Keratinocyte (primary cell): ENCODE data around the gene PTCHD1.

Experiments
- EZH2 ChIP-seq: IDR thresholded peaks from one replicate; pipeline ENCODE4 v1.6.1; 2012; ENCODE audit warnings: inconsistent platforms, mild to moderate bottlenecking, low read length, moderate library complexity
- TF ChIP-seq, protein P1 (sequence below), 3 experiments: IDR thresholded peaks in 1 of 3; conservative IDR thresholded peaks in 1 of 3; optimal IDR thresholded peaks in 1 of 3; 2 replicates in 2 of 3; 3 replicates in 1 of 3; pipeline versions ENCODE3 to v1.5.1; 2011; ENCODE audit warnings: low read length in 3 of 3, mild to moderate bottlenecking in 3 of 3, moderate library complexity in 2 of 3, control low read depth in 1 of 3, inconsistent platforms in 1 of 3; ENCODE audit not compliant: insufficient read depth in 2 of 3; ENCODE audit errors: extremely low read depth in 1 of 3

DNA sequence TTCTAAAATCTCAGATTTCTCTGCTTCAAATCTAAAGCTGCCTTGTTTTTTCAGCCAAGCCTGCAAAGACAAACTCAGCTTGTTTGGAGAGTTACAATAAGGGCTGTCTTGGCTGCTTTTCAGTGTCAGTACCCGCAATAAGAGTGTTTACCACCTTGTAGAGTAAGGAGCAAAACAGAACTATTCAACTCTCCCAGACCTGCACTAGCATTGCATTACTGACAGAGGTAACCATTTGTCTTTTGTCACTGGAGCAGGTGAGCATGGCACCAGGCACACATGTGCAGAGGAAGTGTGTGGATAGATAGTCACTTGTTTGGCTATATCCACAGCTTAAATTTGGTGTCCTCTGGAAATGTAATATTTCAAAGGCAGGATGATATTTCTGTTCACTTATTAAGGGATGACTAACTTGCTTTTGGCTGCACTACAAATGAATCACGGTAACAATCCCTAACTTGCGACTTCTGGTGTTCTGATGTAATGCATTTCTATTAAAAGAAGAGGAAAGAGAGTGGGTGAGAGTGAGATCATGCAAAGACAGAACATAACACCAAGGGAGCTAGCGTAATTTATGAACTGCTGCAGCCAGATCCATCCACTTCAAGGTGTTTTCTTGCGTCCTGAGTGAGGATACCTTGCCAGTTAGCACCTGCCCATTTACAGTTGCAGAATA, 38.6 kb downstream of the PTCHD1 start:
- TF ChIP-seq, protein P1, sequence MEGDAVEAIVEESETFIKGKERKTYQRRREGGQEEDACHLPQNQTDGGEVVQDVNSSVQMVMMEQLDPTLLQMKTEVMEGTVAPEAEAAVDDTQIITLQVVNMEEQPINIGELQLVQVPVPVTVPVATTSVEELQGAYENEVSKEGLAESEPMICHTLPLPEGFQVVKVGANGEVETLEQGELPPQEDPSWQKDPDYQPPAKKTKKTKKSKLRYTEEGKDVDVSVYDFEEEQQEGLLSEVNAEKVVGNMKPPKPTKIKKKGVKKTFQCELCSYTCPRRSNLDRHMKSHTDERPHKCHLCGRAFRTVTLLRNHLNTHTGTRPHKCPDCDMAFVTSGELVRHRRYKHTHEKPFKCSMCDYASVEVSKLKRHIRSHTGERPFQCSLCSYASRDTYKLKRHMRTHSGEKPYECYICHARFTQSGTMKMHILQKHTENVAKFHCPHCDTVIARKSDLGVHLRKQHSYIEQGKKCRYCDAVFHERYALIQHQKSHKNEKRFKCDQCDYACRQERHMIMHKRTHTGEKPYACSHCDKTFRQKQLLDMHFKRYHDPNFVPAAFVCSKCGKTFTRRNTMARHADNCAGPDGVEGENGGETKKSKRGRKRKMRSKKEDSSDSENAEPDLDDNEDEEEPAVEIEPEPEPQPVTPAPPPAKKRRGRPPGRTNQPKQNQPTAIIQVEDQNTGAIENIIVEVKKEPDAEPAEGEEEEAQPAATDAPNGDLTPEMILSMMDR (optimal IDR thresholded peaks at IDR 0.05 in 1 of 3, IDR thresholded peaks at IDR 0.05 in 1 of 3, conservative IDR thresholded peaks at IDR 0.05 in 1 of 3; ENCODE audit: extremely low read depth in 1 of 3, insufficient read depth in 2 of 3, low read length in 3 of 3): no peak
- TF ChIP-seq EZH2: no peak
